ENCODE measurements around the gene DLL1. TPM values are rescaled to one million over a fixed set of nuclear protein-coding genes. Genes with fewer than 3 reads are reported as not detected.

The DLL1 gene
- polyA plus RNA-seq, 1 experiment = 0.06 TPM

GRCh38 chr6:170256641-170257040 is 34.2 kb downstream of the DLL1 start:
- TF ChIP-seq CTCF (IDR thresholded peaks at IDR 0.05; ENCODE audit: low read depth, low read length) = no peak
- H3K27me3 ChIP-seq (ENCODE audit: control insufficient read depth, insufficient read depth, low read length) = peaks cover 2% of the 10 kb centered on the region
- H3K27ac ChIP-seq (ENCODE audit: low read depth, low read length) = no peak overlapping the region
- H3K4me3 ChIP-seq (ENCODE audit: low read depth, low read length) = no peak overlapping the region
- no peaks in the 10 kb centered on the region; the same call in 1 of the 2 replicates for H3K9me3 ChIP-seq (ENCODE audit: control insufficient read depth, insufficient read depth, low read length)
- ChIA-PET CTCF (no interaction called here), POLR2A (no interaction called here)
- no peak for DNase-seq (ENCODE audit: low read depth, low spot score)

GRCh38 chr6:170255426-170256125 is 35.3 kb downstream of the DLL1 start:
- ChIA-PET CTCF (no interaction called here), POLR2A (no interaction called here)
- DNase-seq (ENCODE audit: low read depth, low spot score) = no peak
- Histone ChIP-seq H3K9me3 (ENCODE audit: control insufficient read depth, insufficient read depth, low read length) (no peaks in the 10 kb centered on the region; the same call in 1 of the 2 replicates), H3K27me3 (ENCODE audit: control insufficient read depth, insufficient read depth, low read length) (peaks cover 2% of the 10 kb centered on the region), H3K27ac (ENCODE audit: low read depth, low read length) (no peak overlapping the region), H3K4me3 (ENCODE audit: low read depth, low read length) (no peak overlapping the region)
- TF ChIP-seq CTCF (IDR thresholded peaks at IDR 0.05; ENCODE audit: low read depth, low read length) = no peak

GRCh38 chr6:170254315-170255213 is 36.3 kb downstream of the DLL1 start:
- CTCF ChIA-PET = no interaction called here
- POLR2A ChIA-PET = no interaction called here
- no peaks in the 10 kb centered on the region; the same call in 1 of the 2 replicates for H3K9me3 ChIP-seq (ENCODE audit: control insufficient read depth, insufficient read depth, low read length)
- H3K27ac ChIP-seq (ENCODE audit: low read depth, low read length) = no peak overlapping the region
- TF ChIP-seq CTCF (IDR thresholded peaks at IDR 0.05; ENCODE audit: low read depth, low read length) = no peak
- no peak for DNase-seq (ENCODE audit: low read depth, low spot score)
- H3K27me3 ChIP-seq (ENCODE audit: control insufficient read depth, insufficient read depth, low read length) = peaks cover 2% of the 10 kb centered on the region
- H3K4me3 ChIP-seq (ENCODE audit: low read depth, low read length) = no peak overlapping the region

- no peak overlapping the region for H3K4me3 ChIP-seq (ENCODE audit: low read depth, low read length)
- CTCF ChIA-PET = no interaction called here
- POLR2A ChIA-PET = no interaction called here
- no peaks in the 10 kb centered on the region; the same call in 1 of the 2 replicates for H3K9me3 ChIP-seq (ENCODE audit: control insufficient read depth, insufficient read depth, low read length)
- TF ChIP-seq CTCF (IDR thresholded peaks at IDR 0.05; ENCODE audit: low read depth, low read length) = no peak
- H3K27me3 ChIP-seq (ENCODE audit: control insufficient read depth, insufficient read depth, low read length) = no peaks in the 10 kb centered on the region
- DNase-seq (ENCODE audit: low read depth, low spot score) = no peak
- no peak overlapping the region for H3K27ac ChIP-seq (ENCODE audit: low read depth, low read length)
Observed at GRCh38 chr6:170253910-170254269, 37.0 kb downstream of the DLL1 start.
